GM21576 (cell line): ENCODE measurements around the gene CYP3A4.
A peak's percentile ranks its signal among the peaks of the same experiment; 100 is the strongest.
"Not testable (repeated sequence)": the region's sequence is repeated elsewhere in the genome, so short reads cannot be mapped to it uniquely, and the experiment has no call there.

Experiments used
- ATAC-seq: cut with Tn5 transposase; IDR thresholded peaks from one replicate; pipeline ENCODE4 v1.9.1; 2021; ENCODE audit warnings: mild to moderate bottlenecking, moderate library complexity; ENCODE audit not compliant: unreplicated experiment

The CYP3A4 gene

GRCh38 chr7:99793443-99793842 is 9.5 kb upstream of the CYP3A4 start:
- no peak for ATAC-seq

GRCh38 chr7:99792967-99793366 is 9.0 kb upstream of the CYP3A4 start:
- ATAC-seq, result no peak

- no peak for ATAC-seq
These were observed 7.8 kb upstream of the CYP3A4 start for GRCh38 chr7:99791667-99792369.

GRCh38 chr7:99791021-99791420 is 7.0 kb upstream of the CYP3A4 start:
- no peak for ATAC-seq

GRCh38 chr7:99790407-99790806 is 6.4 kb upstream of the CYP3A4 start:
- no peak for ATAC-seq

GRCh38 chr7:99789441-99790070 is 5.6 kb upstream of the CYP3A4 start:
- no peak for ATAC-seq

- ATAC-seq, result no peak
These were observed 4.6 kb upstream of the CYP3A4 start for GRCh38 chr7:99788554-99788953.

- no peak for ATAC-seq
These were observed 2.8 kb upstream of the CYP3A4 start for GRCh38 chr7:99786726-99787335.

- not testable (repeated sequence) for ATAC-seq
These were observed 1.7 kb upstream of the CYP3A4 start for GRCh38 chr7:99785654-99786053.

GRCh38 chr7:99782012-99782953 is 1.7 kb downstream of the CYP3A4 start:
- ATAC-seq, result no peak

GRCh38 chr7:99780588-99780987 is 3.4 kb downstream of the CYP3A4 start:
- no peak for ATAC-seq

- ATAC-seq, result no peak
These were observed 4.0 kb downstream of the CYP3A4 start for GRCh38 chr7:99779949-99780348.

GRCh38 chr7:99778880-99779279 is 5.1 kb downstream of the CYP3A4 start:
- no peak for ATAC-seq

GRCh38 chr7:99773395-99773794 is 10.6 kb downstream of the CYP3A4 start:
- ATAC-seq, result not testable (repeated sequence)

- ATAC-seq, result no peak
These were observed 11.4 kb downstream of the CYP3A4 start for GRCh38 chr7:99772565-99772964.

- ATAC-seq, result not testable (repeated sequence)
These were observed 14.5 kb downstream of the CYP3A4 start for GRCh38 chr7:99769494-99769893.

GRCh38 chr7:99768471-99768870 is 15.5 kb downstream of the CYP3A4 start:
- ATAC-seq, result no peak

- peak; percentile 87 for ATAC-seq
These were observed 16.3 kb downstream of the CYP3A4 start for GRCh38 chr7:99767662-99768061.

GRCh38 chr7:99766484-99767099 is 17.4 kb downstream of the CYP3A4 start:
- ATAC-seq, result no peak

GRCh38 chr7:99764478-99764877 is 19.5 kb downstream of the CYP3A4 start:
- ATAC-seq, result no peak
